WTC11 (cell line): Measurements from ENCODE around the gene ITGA2.

ENCODE experiments used
- SP1 ChIP-seq: sonication (generic); formaldehyde crosslinking; conservative IDR thresholded peaks from 2 replicates; pipeline ENCODE4 v1.8.1; 2022; ENCODE audit warnings: missing genetic modification reagents
- TF ChIP-seq, protein P1 (sequence below): fragments of 200-600 bp; IDR thresholded peaks from 2 replicates; pipeline ENCODE4 v1.8.0; 2022; ENCODE audit warnings: antibody characterized with exemption

DNA sequence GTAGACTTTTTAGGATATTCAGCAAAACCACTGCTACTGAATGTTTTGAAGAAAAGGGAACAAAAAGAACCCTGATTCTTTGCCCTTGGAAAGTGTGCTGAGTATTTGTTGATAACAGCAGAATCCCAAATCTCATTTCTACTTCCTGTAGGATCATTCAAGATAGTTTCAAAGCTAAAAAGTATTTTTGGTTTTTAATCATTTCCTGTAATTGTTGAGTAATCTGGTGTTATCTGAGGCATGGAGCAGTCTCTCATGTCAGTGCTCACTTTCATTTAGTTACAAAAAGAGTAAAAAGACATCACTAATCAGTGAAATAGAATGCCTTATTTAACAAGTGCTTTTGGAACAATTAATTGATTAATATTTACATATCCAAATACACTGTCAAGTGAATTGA is 56.1 kb downstream of the ITGA2 start:
- TF ChIP-seq SP1 (CRISPR knock-in tag) = no peak
- TF ChIP-seq, protein P1, sequence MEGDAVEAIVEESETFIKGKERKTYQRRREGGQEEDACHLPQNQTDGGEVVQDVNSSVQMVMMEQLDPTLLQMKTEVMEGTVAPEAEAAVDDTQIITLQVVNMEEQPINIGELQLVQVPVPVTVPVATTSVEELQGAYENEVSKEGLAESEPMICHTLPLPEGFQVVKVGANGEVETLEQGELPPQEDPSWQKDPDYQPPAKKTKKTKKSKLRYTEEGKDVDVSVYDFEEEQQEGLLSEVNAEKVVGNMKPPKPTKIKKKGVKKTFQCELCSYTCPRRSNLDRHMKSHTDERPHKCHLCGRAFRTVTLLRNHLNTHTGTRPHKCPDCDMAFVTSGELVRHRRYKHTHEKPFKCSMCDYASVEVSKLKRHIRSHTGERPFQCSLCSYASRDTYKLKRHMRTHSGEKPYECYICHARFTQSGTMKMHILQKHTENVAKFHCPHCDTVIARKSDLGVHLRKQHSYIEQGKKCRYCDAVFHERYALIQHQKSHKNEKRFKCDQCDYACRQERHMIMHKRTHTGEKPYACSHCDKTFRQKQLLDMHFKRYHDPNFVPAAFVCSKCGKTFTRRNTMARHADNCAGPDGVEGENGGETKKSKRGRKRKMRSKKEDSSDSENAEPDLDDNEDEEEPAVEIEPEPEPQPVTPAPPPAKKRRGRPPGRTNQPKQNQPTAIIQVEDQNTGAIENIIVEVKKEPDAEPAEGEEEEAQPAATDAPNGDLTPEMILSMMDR = no peak
